IMR-90 (cell line): ENCODE measurements around the gene DHX34. TPM values are rescaled to one million over a fixed set of nuclear protein-coding genes. Genes with fewer than 3 reads are reported as not detected.

Source experiments
- ATAC-seq: fragments of 200-7000 bp; cut with Tn5 transposase; 2 replicates; pipeline ENCODE4 v1.9.1; 2020; ENCODE audit warnings: low read depth, mild to moderate bottlenecking, moderate library complexity
- BruUV-seq: library from RNA; stranded (reverse); fragments of 400-500 nt; replicated peaks from 2 replicates; lab custom pipeline; 2021; lab: Mats Ljungman, UMichigan
- CTCF ChIA-PET: fragments of 300-600 bp; formaldehyde crosslinking; extraction: SDS; loops from one replicate; lab custom pipeline; 2021; ENCODE audit warnings: antibody characterized with exemption; lab: Yijun Ruan, JAX
- POLR2A ChIA-PET: fragments of 300-600 bp; sonication (Branson Sonifier 250); formaldehyde crosslinking; loops from one replicate; lab custom pipeline; 2022; ENCODE audit warnings: antibody characterized with exemption; ENCODE audit not compliant: unreplicated experiment; lab: Charles Lee
- DNase-seq: peaks from one replicate; pipeline ENCODE4 v3.0.0; 2013
- H2AFZ ChIP-seq: replicated peaks from 2 replicates; pipeline ENCODE3; 2013; ENCODE audit warnings: low read length, mild to moderate bottlenecking; ENCODE audit not compliant: poor library complexity
- H2AK5ac ChIP-seq: 2 replicates; pipeline ENCODE4 v1.6.1; 2013; ENCODE audit warnings: low read depth, low read length, inconsistent platforms
- H2AK9ac ChIP-seq: replicated peaks from 2 replicates; pipeline ENCODE3; 2013; ENCODE audit warnings: mild to moderate bottlenecking, low read depth, low read length, moderate library complexity; ENCODE audit not compliant: poor library complexity
- H2BK120ac ChIP-seq: 2 replicates; pipeline ENCODE4 v1.6.1; 2013; ENCODE audit warnings: low read depth, low read length, inconsistent platforms
- H2BK15ac ChIP-seq: 3 replicates; pipeline ENCODE4 v1.6.1; 2013; ENCODE audit warnings: low read depth, low read length, inconsistent platforms
- H2BK20ac ChIP-seq: 2 replicates; pipeline ENCODE4 v1.6.1; 2013; ENCODE audit warnings: low read depth, mild to moderate bottlenecking, inconsistent platforms, low read length, moderate library complexity
- H2BK5ac ChIP-seq: 2 replicates; pipeline ENCODE4 v1.6.1; 2013; ENCODE audit warnings: mild to moderate bottlenecking, low read depth, low read length, inconsistent platforms; ENCODE audit not compliant: poor library complexity, severe bottlenecking
- H3K14ac ChIP-seq: replicated peaks from 2 replicates; pipeline ENCODE4 v1.6.1; 2013; ENCODE audit warnings: low read depth, low read length, inconsistent platforms
- H3K18ac ChIP-seq: 2 replicates; pipeline ENCODE4 v1.6.1; 2013; ENCODE audit warnings: low read depth, low read length, control low read depth
- H3K23ac ChIP-seq: 2 replicates; pipeline ENCODE4 v1.6.1; 2013; ENCODE audit warnings: low read depth, low read length, inconsistent platforms
- H3K27ac ChIP-seq: 2 replicates; pipeline ENCODE4 v1.5.1; 2013; ENCODE audit warnings: mild to moderate bottlenecking, control low read depth, low read length; ENCODE audit not compliant: insufficient read depth
- H3K27me3 ChIP-seq: 2 replicates; pipeline ENCODE4 v1.6.1; 2013; ENCODE audit warnings: low read length; ENCODE audit not compliant: control insufficient read depth, insufficient read depth
- H3K36me3 ChIP-seq: 2 replicates; pipeline ENCODE4 v1.6.1; 2013; ENCODE audit warnings: low read length, mixed read lengths; ENCODE audit not compliant: control insufficient read depth, insufficient read depth
- H3K4ac ChIP-seq: 2 replicates; pipeline ENCODE4 v1.6.1; 2013; ENCODE audit warnings: low read depth, low read length, inconsistent platforms
- H3K4me1 ChIP-seq: 2 replicates; pipeline ENCODE4 v1.6.1; 2013; ENCODE audit warnings: low read length, mixed read lengths; ENCODE audit not compliant: control insufficient read depth, insufficient read depth
- H3K4me2 ChIP-seq: 2 replicates; pipeline ENCODE4 v1.6.1; 2013; ENCODE audit warnings: low read depth, mild to moderate bottlenecking, control low read depth, low read length, moderate library complexity
- H3K4me3 ChIP-seq: 2 replicates; pipeline ENCODE4 v1.5.1; 2013; ENCODE audit warnings: low read depth, mild to moderate bottlenecking, control low read depth, low read length, moderate library complexity; ENCODE audit not compliant: insufficient read depth
- H3K56ac ChIP-seq: 2 replicates; pipeline ENCODE4 v1.6.1; 2013; ENCODE audit warnings: low read length, inconsistent platforms; ENCODE audit not compliant: insufficient read depth; ENCODE audit errors: extremely low read depth
- H3K79me1 ChIP-seq, 2 experiments: 2 replicates each; pipeline ENCODE4 v1.6.1; 2013; ENCODE audit warnings: low read length in 2 of 2, inconsistent platforms in 1 of 2, low read depth in 1 of 2
- H3K9ac ChIP-seq: 2 replicates; pipeline ENCODE4 v1.6.1; 2013; ENCODE audit warnings: low read depth, low read length, control low read depth
- H3K9me1 ChIP-seq: 2 replicates; pipeline ENCODE4 v1.6.1; 2013; ENCODE audit warnings: low read length, inconsistent platforms; ENCODE audit not compliant: insufficient read depth
- H3K9me3 ChIP-seq: 2 replicates; pipeline ENCODE4 v1.6.1; 2013; ENCODE audit warnings: low read length; ENCODE audit not compliant: control insufficient read depth, insufficient read depth
- H4K20me1 ChIP-seq: 2 replicates; pipeline ENCODE4 v1.6.1; 2013; ENCODE audit warnings: low read length, inconsistent platforms; ENCODE audit not compliant: insufficient read depth
- H4K5ac ChIP-seq: 2 replicates; pipeline ENCODE4 v1.6.1; 2013; ENCODE audit warnings: mild to moderate bottlenecking, low read depth, low read length, control low read depth
- H4K8ac ChIP-seq, 2 experiments: 2 replicates each; pipeline ENCODE4 v1.6.1; 2013; ENCODE audit warnings: low read depth in 2 of 2, low read length in 2 of 2, control low read depth in 1 of 2, inconsistent platforms in 1 of 2
- H4K91ac ChIP-seq: 2 replicates; pipeline ENCODE4 v1.6.1; 2013; ENCODE audit warnings: low read depth, low read length, inconsistent platforms; ENCODE audit not compliant: insufficient read depth
- BHLHE40 ChIP-seq: fragments of 150-350 bp; IDR thresholded peaks from 2 replicates; pipeline ENCODE4 v1.6.1; 2016; ENCODE audit warnings: mild to moderate bottlenecking, low read depth, low read length
- CEBPB ChIP-seq: IDR thresholded peaks from 2 replicates; pipeline ENCODE4 v1.6.1; 2012; ENCODE audit warnings: low read depth, low read length, improper control_type of control experiment
- CHD1 ChIP-seq: IDR thresholded peaks from 2 replicates; pipeline ENCODE4 v1.6.1; 2012; ENCODE audit warnings: low read depth, low read length, improper control_type of control experiment
- ELK1 ChIP-seq: fragments of 150-350 bp; IDR thresholded peaks from 2 replicates; pipeline ENCODE4 v1.6.1; 2016; ENCODE audit warnings: low read depth, mild to moderate bottlenecking, low read length, moderate library complexity, borderline replicate concordance
- FOS ChIP-seq: fragments of 150-350 bp; IDR thresholded peaks from 2 replicates; pipeline ENCODE4 v1.6.1; 2016; ENCODE audit warnings: low read depth, low read length
- MAFK ChIP-seq: IDR thresholded peaks from 2 replicates; pipeline ENCODE4 v1.6.1; 2012; ENCODE audit warnings: low read depth, low read length, improper control_type of control experiment
- MAZ ChIP-seq: IDR thresholded peaks from 2 replicates; pipeline ENCODE4 v1.6.1; 2012; ENCODE audit warnings: low read depth, mild to moderate bottlenecking, low read length, improper control_type of control experiment, moderate library complexity, borderline replicate concordance
- MXI1 ChIP-seq: IDR thresholded peaks from 2 replicates; pipeline ENCODE4 v1.6.1; 2012; ENCODE audit warnings: low read depth, mild to moderate bottlenecking, low read length, moderate library complexity, borderline replicate concordance
- NFE2L2 ChIP-seq: fragments of 150-350 bp; IDR thresholded peaks from 2 replicates; pipeline ENCODE4 v1.6.1; 2016; ENCODE audit warnings: low read depth, mild to moderate bottlenecking, low read length
- POLR2A ChIP-seq: IDR thresholded peaks from 2 replicates; pipeline ENCODE4 v1.6.1; 2012; ENCODE audit warnings: mild to moderate bottlenecking, low read depth, low read length
- RAD21 ChIP-seq: IDR thresholded peaks from 2 replicates; pipeline ENCODE4 v1.6.1; 2012; ENCODE audit warnings: low read length, improper control_type of control experiment
- RCOR1 ChIP-seq: IDR thresholded peaks from 2 replicates; pipeline ENCODE4 v1.6.1; 2012; ENCODE audit warnings: mild to moderate bottlenecking, low read length, improper control_type of control experiment; ENCODE audit not compliant: insufficient replicate concordance
- RFX5 ChIP-seq: IDR thresholded peaks from 2 replicates; pipeline ENCODE4 v1.8.0; 2012; ENCODE audit warnings: low read depth, mild to moderate bottlenecking, low read length, moderate library complexity
- SMC3 ChIP-seq: fragments of 150-350 bp; IDR thresholded peaks from 2 replicates; pipeline ENCODE4 v1.6.1; 2016; ENCODE audit warnings: low read depth, mild to moderate bottlenecking, antibody characterized with exemption, low read length, moderate library complexity
- USF2 ChIP-seq: fragments of 150-350 bp; IDR thresholded peaks from 2 replicates; pipeline ENCODE4 v1.6.1; 2017; ENCODE audit warnings: mild to moderate bottlenecking, antibody characterized with exemption, low read length, low read depth
- WGBS, 2 experiments: methylation state at CpG; one replicate each; pipeline versions ENCODE4 v1.1.5 to v1.1.7; 2013; ENCODE audit warnings: missing lambda C conversion rate in 2 of 2; ENCODE audit not compliant: insufficient read length in 1 of 2; ENCODE audit errors: extremely low coverage in 2 of 2; 5-methylcytosine and 5-hydroxymethylcytosine counted together
- dilution Hi-C: fragments of 300-500 bp; cut with HindIII; formaldehyde crosslinking; loops from one replicate; pipeline ENCODE4 v1.14.3; 2018; ENCODE audit warnings: low sequenced_read_pairs; ENCODE audit not compliant: unreplicated experiment
- in situ Hi-C: fragments of 300-500 bp; cut with MboI; formaldehyde crosslinking; loops from 3 replicates; pipeline ENCODE4 v1.14.3; 2019; ENCODE audit warnings: low sequenced_read_pairs, inconsistent platforms, mixed read lengths
- intact Hi-C: fragments of 100-400 bp; cut with micrococcal nuclease; formaldehyde crosslinking; loops from 2 replicates; pipeline ENCODE4 v1.10.0; 2022
- polyA plus RNA-seq, 3 experiments: library from polyadenylated mRNA; depleted of rRNA; stranded (reverse); fragments of >200 nt; gene quantifications; 2 replicates each; pipeline ENCODE4 v1.2.3, GENCODE V29; 2012; ENCODE audit warnings: low replicate concordance in 1 of 3
- total RNA-seq: library from RNA; depleted of rRNA; stranded (reverse); fragments of >200 nt; gene quantifications from 2 replicates; pipeline ENCODE4 v1.2.3, GENCODE V29; 2012
- TF ChIP-seq, protein P1 (sequence below): conservative IDR thresholded peaks from 2 replicates; pipeline ENCODE4 v1.5.1; 2012; ENCODE audit warnings: mild to moderate bottlenecking, low read depth, low read length, improper control_type of control experiment

DHX34 gene
- total and polyA plus RNA-seq, 2 of the 4 experiments (the other 2 are of a cell fraction): 4.5 to 13.7 TPM

GRCh38 chr19:47378246-47378645, 29.1 kb downstream of the DHX34 start:
- Histone ChIP-seq H3K27me3 (no peaks in the 10 kb centered on the region), H4K8ac (no peak overlapping the region), H3K79me1 (no peaks in the 10 kb centered on the region; a peak in 1 of 4 replicates), H3K4me2 (no peak overlapping the region), H3K9me3 (no peaks in the 10 kb centered on the region), H2BK15ac (no peak overlapping the region), H2AFZ (no peak overlapping the region), H2AK5ac (no peak overlapping the region), H4K5ac (no peak overlapping the region), H3K18ac (no peak overlapping the region), H3K4ac (no peak overlapping the region), H2BK120ac (no peak overlapping the region), H2BK5ac (no peak overlapping the region), H3K4me1 (no peaks in the 10 kb centered on the region), H4K20me1 (0 out of 2 replicates have a peak, but pooled peaks cover 7% of the 10 kb centered on the region), H4K91ac (no peak overlapping the region), H3K9me1 (no peaks in the 10 kb centered on the region), H3K27ac (no peak overlapping the region), H2AK9ac (no peak overlapping the region), H3K36me3 (peaks cover 77% of the 10 kb centered on the region), H3K56ac (no peak overlapping the region), H2BK20ac (no peak overlapping the region), H3K9ac (no peak overlapping the region), H3K23ac (no peak overlapping the region), H3K4me3 (no peak overlapping the region), H3K14ac (no peak overlapping the region)
- ChIA-PET POLR2A (no interaction called here), CTCF (no interaction called here)
- BruUV-seq: no TSS peak
- in situ Hi-C loops: no loop called here
- DNase-seq (no peak), ATAC-seq (no peak)
- 88% methylated on average over 7 of the region's 11 CpGs; no CpG with 5 or more reads in 1 of the 2 experiments for WGBS, 2 experiments
- dilution Hi-C loops: no loop called here
- intact Hi-C loops: no loop called here
- TF ChIP-seq RAD21 (no peak), RCOR1 (no peak), MAFK (no peak), CHD1 (no peak), RFX5 (no peak), CEBPB (no peak), MAZ (no peak), POLR2A (no peak), NFE2L2 (no peak), USF2 (no peak), ELK1 (no peak), MXI1 (no peak), SMC3 (no peak), FOS (no peak), BHLHE40 (no peak)
- TF ChIP-seq, protein P1, sequence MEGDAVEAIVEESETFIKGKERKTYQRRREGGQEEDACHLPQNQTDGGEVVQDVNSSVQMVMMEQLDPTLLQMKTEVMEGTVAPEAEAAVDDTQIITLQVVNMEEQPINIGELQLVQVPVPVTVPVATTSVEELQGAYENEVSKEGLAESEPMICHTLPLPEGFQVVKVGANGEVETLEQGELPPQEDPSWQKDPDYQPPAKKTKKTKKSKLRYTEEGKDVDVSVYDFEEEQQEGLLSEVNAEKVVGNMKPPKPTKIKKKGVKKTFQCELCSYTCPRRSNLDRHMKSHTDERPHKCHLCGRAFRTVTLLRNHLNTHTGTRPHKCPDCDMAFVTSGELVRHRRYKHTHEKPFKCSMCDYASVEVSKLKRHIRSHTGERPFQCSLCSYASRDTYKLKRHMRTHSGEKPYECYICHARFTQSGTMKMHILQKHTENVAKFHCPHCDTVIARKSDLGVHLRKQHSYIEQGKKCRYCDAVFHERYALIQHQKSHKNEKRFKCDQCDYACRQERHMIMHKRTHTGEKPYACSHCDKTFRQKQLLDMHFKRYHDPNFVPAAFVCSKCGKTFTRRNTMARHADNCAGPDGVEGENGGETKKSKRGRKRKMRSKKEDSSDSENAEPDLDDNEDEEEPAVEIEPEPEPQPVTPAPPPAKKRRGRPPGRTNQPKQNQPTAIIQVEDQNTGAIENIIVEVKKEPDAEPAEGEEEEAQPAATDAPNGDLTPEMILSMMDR: no peak
